ENCODE results near the gene C7orf25.

DNA sequence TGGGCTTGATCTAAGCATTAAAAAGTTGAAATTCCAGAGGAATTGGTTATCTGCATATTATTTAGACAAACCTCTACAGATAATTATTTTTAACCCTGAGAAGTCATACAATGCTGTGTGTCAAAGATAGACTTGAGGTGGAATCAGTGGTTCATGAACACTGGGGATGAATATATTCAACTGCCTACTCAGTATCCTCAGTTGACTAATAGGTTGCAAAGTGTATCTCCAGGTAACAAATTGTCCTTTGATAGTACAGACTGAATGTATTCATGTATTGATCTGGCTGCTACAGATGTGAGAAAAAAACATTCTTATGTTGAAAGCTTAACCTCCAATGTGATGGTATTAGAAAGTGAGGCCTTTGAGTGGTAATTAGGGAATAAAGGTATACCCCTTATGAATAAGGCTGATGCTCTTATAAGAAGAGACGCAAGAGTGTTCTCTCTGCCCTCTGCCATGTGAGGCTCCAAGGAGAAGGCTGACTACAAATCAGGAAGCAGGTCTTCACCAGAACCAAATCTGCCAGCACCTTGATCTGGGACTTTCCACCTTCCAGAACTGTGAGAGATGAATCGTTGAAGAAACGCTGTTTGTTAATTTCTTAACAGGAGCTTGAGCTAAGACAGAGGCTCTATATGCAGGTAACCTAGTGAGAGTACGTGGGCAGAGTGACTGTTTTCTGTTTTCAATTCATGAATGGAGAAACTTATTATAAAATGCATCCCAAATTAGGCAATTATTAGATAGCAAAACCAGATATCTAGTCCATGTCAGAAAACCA, 27.8 kb upstream of the C7orf25 start:
- TF ChIP-seq FOXA1 (IDR thresholded peaks at IDR 0.05), result no peak
- TF ChIP-seq, protein P1, sequence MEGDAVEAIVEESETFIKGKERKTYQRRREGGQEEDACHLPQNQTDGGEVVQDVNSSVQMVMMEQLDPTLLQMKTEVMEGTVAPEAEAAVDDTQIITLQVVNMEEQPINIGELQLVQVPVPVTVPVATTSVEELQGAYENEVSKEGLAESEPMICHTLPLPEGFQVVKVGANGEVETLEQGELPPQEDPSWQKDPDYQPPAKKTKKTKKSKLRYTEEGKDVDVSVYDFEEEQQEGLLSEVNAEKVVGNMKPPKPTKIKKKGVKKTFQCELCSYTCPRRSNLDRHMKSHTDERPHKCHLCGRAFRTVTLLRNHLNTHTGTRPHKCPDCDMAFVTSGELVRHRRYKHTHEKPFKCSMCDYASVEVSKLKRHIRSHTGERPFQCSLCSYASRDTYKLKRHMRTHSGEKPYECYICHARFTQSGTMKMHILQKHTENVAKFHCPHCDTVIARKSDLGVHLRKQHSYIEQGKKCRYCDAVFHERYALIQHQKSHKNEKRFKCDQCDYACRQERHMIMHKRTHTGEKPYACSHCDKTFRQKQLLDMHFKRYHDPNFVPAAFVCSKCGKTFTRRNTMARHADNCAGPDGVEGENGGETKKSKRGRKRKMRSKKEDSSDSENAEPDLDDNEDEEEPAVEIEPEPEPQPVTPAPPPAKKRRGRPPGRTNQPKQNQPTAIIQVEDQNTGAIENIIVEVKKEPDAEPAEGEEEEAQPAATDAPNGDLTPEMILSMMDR (IDR thresholded peaks at IDR 0.05; ENCODE audit: low read depth, low read length, missing input control), result no peak
- TF ChIP-seq TAF1 (conservative IDR thresholded peaks at IDR 0.05), result no peak
- TF ChIP-seq, protein P2, sequence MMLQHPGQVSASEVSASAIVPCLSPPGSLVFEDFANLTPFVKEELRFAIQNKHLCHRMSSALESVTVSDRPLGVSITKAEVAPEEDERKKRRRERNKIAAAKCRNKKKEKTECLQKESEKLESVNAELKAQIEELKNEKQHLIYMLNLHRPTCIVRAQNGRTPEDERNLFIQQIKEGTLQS (IDR thresholded peaks at IDR 0.05), result no peak
- TF ChIP-seq, protein P3, sequence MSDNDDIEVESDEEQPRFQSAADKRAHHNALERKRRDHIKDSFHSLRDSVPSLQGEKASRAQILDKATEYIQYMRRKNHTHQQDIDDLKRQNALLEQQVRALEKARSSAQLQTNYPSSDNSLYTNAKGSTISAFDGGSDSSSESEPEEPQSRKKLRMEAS (IDR thresholded peaks at IDR 0.05), result no peak
- no peak for TF ChIP-seq SP1 (IDR thresholded peaks at IDR 0.05)
- TF ChIP-seq JUND (IDR thresholded peaks at IDR 0.05), result no peak
- TF ChIP-seq, protein P4, sequence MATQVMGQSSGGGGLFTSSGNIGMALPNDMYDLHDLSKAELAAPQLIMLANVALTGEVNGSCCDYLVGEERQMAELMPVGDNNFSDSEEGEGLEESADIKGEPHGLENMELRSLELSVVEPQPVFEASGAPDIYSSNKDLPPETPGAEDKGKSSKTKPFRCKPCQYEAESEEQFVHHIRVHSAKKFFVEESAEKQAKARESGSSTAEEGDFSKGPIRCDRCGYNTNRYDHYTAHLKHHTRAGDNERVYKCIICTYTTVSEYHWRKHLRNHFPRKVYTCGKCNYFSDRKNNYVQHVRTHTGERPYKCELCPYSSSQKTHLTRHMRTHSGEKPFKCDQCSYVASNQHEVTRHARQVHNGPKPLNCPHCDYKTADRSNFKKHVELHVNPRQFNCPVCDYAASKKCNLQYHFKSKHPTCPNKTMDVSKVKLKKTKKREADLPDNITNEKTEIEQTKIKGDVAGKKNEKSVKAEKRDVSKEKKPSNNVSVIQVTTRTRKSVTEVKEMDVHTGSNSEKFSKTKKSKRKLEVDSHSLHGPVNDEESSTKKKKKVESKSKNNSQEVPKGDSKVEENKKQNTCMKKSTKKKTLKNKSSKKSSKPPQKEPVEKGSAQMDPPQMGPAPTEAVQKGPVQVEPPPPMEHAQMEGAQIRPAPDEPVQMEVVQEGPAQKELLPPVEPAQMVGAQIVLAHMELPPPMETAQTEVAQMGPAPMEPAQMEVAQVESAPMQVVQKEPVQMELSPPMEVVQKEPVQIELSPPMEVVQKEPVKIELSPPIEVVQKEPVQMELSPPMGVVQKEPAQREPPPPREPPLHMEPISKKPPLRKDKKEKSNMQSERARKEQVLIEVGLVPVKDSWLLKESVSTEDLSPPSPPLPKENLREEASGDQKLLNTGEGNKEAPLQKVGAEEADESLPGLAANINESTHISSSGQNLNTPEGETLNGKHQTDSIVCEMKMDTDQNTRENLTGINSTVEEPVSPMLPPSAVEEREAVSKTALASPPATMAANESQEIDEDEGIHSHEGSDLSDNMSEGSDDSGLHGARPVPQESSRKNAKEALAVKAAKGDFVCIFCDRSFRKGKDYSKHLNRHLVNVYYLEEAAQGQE (IDR thresholded peaks at IDR 0.05), result no peak
- no peak for TF ChIP-seq RAD21 (IDR thresholded peaks at IDR 0.05)
- no peak for TF ChIP-seq HNF4G (IDR thresholded peaks at IDR 0.05)
- no peak for TF ChIP-seq RXRA (IDR thresholded peaks at IDR 0.05)
- no peak for TF ChIP-seq YY1 (IDR thresholded peaks at IDR 0.05)
- TF ChIP-seq NR2F2 (IDR thresholded peaks at IDR 0.05), result no peak

Data from liver (tissue), 3 donors.